Raji (cell line): ENCODE results near the gene CCDC121.

Source experiments
- POLR2A ChIP-seq: IDR thresholded peaks from 2 replicates; pipeline ENCODE4 v1.6.1; 2011; ENCODE audit warnings: low read depth, low read length, control low read depth; ENCODE audit not compliant: insufficient read depth

Gene CCDC121

DNA sequence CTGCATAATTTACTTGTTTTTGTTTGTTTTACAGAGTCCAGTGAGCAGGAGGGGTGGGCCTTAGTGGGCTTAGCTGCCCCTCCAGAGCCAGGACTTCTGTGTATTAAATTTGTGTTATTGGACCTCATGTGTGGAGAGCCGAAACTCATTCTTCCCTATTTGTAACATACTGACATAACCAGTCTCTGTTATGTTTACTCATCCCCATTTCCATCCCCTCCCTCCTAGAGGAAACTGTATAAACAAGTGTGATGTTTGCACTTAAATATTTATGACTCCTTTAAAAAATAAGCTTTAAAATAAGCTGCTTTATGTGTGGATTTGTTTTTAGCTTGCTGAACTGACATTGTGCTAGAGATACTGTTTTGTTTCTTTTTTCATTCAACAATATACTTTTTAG lies 32.2 kb downstream of the CCDC121 start:
- no peak for TF ChIP-seq POLR2A

DNA sequence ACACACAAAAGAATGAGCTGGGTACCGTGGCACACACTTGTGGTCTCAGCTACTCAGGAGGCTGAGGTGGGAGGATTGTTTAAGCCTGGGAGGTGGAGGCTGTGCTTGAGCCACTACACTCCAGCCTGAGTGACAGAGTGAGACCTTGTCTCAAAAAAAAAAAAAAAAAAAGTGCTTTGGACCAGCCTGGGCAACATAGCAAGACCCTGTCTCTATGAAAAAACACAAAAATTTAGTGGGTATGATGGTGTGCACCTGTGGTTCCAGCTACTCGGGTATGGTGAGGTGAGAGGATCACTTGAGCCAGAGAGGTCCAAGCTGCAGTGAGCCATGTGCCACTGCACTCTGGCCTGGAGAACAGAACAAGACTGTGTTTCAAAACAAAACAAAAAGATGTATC lies 35.6 kb downstream of the CCDC121 start:
- no peak for TF ChIP-seq POLR2A

DNA sequence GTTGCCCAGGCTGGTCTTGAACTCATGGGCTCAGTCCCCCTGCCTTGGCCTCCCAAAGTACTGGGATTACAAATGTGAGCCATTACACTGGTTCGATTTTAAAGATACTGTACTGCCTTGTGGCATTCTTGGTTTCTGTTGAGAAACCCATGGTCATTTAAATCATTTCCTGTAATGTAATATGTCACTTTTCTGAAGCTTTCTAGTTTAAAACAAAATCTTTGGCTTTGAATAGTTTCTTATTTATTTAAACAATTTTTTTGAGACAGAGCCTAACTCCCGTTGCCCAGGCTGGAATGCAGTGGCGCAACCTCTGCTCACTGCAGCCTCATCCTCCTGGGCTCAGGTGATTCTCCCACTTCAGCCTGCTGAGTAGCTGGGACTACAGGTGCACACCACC lies 37.1 kb downstream of the CCDC121 start:
- no peak for TF ChIP-seq POLR2A

DNA sequence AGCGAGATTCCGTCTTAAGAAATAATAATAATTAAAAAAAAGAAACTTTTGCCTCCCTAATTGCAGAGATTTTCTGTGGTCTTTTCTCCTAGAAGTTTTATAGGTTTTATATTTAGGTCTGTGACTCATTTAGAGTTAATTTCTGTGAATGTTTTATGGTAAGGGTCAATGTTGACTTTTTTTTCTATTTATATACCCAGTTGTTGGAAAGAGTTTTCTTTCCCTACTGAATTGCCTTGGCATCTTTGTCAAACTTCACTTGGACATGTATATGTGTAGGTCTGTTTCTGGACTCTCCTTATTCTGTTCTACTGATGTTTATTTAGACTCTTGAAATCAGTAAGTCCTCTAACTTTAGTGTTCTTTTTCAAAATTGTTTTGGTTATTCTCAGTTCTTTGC lies 40.5 kb downstream of the CCDC121 start:
- no peak for TF ChIP-seq POLR2A

DNA sequence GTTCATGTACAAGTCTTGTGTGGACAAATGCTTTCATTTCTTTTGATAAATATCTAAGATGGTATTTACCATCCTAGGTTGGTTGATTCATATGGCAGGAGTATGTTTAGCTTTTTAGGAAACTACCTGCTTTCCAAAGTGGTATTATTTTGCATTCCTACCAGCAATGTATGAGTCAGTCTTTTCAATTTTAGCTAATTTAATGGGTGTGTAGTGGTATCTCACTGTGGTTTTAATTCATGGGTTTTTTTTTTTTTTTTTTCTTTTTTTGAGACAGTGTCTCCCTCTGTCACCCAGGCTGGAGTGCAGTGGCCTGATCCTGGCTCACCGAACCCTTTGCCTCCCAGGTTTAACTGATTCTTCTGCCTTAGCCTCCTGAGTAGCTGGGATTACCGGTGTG lies 41.8 kb downstream of the CCDC121 start:
- TF ChIP-seq POLR2A = no peak

DNA sequence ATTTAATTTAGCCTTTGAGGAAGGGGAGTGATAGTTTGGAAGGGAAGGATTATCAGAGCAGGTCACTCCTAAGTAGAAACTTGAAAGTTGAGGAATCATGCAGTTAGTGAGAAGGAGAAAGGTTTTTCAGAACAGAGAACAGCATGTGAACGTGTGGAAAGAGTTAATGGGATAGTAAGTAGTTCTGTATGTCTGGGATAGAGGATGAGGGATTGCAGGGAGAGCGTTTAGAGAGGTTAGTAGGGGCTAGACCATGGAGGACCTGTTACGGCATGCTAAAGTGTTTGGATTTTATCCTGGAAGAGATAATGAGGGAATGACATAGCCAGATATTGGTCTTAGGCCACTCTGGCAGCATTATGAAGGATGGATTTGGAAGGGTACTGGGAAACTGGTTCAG lies 44.2 kb downstream of the CCDC121 start:
- TF ChIP-seq POLR2A = no peak

DNA sequence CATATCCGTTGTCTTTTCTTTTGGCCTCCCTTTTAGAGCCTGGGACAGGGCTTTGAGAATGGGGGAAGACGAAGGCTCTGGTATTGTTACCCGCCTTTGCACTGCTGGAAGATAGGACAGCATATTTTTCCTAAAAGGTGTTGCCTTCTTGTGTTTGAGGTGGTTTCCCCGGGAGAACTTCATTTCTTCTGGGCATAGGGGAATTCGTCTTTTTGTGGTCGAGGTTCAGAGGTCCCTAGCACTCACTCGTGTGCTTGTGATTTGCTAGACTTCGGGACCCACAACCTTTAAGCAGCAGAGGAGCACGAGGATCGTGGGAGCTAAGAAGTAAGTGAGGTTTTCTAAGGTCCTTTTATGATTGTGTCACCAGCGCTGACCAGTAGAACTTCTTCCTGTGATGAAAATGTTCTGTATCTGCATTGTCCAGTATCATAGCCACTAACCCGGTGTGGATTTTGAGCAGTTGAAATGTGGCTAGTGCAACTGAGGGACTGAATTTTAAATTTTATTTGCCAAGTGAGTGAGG lies 45.4 kb downstream of the CCDC121 start:
- TF ChIP-seq POLR2A = no peak

DNA sequence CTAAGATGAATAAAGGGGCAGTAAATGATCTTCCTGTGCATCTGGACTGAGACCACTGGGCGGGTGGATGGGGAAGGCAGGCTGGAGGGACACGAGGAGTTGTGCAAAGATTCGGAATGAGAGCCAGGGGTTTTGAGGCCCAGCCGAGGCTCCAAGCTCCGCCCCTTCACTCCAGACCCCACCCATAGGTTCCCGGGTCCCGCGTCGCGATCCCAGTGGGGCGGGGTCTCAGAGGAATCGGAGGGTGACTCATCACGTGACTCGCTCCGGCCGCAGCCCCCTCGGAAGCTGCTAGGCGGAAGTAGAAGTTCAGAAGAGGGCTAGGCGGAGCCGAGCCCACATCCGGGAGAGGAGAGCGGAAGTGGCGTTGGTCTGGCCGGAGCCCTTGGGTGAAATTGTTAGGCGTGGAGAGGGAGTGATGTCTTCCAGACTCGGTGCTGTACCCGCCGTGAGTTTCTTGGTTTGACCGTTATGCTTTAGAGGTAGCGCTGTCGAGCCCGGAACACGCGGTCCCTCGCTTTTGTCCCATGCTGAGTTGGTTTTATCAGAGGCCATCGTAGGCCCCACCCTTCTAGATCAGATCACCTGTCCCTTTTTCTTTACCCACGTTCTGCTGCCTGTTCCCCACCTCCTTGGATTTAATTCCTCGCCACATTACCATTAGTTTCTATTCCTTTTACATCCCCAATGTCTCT lies 46.0 kb downstream of the CCDC121 start, which contains the start of gene ZNF512:
Gene ZNF512, plus strand, starts transcription at position 348 of the 695 bp plus-strand sequence. Its CDS starts 71 bp downstream, at position 419.
- TF ChIP-seq POLR2A = peak; percentile 89

DNA sequence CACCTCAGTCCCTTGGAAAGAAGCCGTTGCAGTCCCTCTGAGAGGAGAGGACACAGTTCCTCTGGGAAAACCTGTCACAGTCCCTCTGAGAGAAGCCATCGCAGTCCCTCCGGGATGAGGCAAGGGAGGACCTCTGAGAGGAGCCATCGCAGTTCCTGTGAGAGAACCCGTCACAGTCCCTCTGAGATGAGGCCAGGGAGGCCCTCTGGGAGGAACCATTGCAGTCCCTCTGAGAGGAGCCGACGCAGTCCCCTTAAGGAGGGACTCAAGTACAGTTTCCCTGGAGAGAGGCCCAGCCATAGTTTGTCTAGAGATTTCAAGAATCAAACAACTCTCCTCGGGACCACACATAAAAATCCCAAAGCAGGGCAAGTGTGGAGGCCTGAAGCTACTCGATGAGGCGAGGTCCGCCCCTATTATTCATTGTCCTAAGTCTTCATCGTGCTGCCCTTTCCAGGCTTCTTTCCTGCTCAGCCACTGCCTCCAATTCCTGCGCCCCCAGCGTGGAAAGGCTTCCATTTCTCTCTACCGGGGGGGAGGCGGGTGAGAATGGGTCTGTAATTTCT lies 46.6 kb downstream of the CCDC121 start:
- no peak for TF ChIP-seq POLR2A

DNA sequence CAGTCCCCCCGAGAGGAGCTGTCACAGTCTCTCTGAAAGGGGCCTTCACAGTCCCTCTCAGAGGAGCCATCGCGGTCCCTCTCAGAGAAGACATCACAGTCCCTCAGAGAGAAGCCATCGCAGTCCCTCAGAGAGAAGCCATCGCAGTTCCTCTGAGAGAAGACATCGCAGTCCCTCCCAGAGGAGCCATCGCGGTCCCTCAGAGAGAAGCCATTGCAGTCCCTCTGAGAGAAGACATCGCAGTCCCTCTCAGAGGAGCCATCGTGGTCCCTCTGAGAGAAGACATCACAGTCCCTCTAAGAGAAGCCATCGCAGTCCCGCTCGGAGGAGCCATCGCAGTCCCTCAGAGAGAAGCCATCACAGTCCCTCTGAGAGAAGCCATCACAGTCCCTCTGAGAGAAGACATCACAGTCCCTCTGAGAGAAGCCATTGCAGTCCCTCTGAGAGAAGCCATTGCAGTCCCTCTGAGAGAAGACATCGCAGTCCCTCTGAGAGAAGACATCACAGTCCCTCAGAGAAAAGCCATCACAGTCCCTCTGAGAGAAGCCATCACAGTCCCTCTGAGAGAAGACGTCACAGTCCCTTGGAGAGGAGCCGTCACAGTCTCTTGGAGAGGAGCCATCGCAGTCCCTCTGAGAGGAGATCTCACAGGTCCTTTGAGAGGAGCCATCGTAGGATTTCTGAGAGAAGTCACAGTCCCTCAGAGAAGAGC lies 47.2 kb downstream of the CCDC121 start:
- no peak for TF ChIP-seq POLR2A
